HepG2 (cell line): ENCODE results near the gene AUH. TPM values are rescaled to one million over a fixed set of nuclear protein-coding genes. Genes with fewer than 3 reads are reported as not detected.

ENCODE experiments used
- polyA plus RNA-seq, 8 experiments: library from polyadenylated mRNA; depleted of rRNA in 3 of 8; stranded (reverse) in 7 of 8; unstranded in 1 of 8; fragments of >200 nt; fragmentation: Illumina TruSeq in 4 of 8; extraction: Trizol in 4 of 8; gene quantifications; 2 replicates each; pipeline versions ENCODE4 v1.2.1 to v1.2.3, GENCODE V29; 2011 to 2016; ENCODE audit warnings: low read depth in 4 of 8, missing spikeins in 1 of 8, mixed read lengths in 1 of 8; ENCODE audit not compliant: insufficient read depth in 1 of 8
- total RNA-seq, 5 experiments: library from RNA; depleted of rRNA; stranded (reverse); fragments of >200 nt; fragmentation: Illumina TruSeq; extraction: Trizol; gene quantifications; 2 replicates each; pipeline ENCODE4 v1.2.3, GENCODE V29; 2016; ENCODE audit warnings: low read depth in 1 of 5

Gene AUH
- total and polyA plus RNA-seq, 2 of the 13 experiments (the other 11 are each of a cell fraction or from before 2014, with no cell fraction given), result 25.8 to 31.9 TPM

Other genes with a start within 250 kb of the AUH start
- 46.6 and 64.2 TPM in 2 replicates for gene NFIL3, start 61.9 kb upstream of the AUH start, total RNA-seq (2016; rRNA removed; fragmentation: Illumina TruSeq; extraction: Trizol)
- 53.3 and 54.2 TPM in 2 replicates for gene NFIL3, start 61.9 kb upstream of the AUH start, polyA plus RNA-seq (2011; rRNA removed)